Stimulated activated CD8-positive, alpha-beta memory T cell treated with anti-CD3 and anti-CD28 coated beads, Interleukin-12 subunit alpha, Interleukin-12 subunit beta, amount 100 ng/mL, for 4 hours (primary cell): ENCODE results near the gene CD9.
"Not testable (repeated sequence)": the region's sequence is repeated elsewhere in the genome, so short reads cannot be mapped to it uniquely, and the experiment has no call there.

ENCODE experiments used
- DNase-seq: peaks from one replicate; pipeline ENCODE4 v3.0.0-alpha.2; 2020; ENCODE audit warnings: low read depth

The CD9 gene

GRCh38 chr12:6200256-6201212 is at the start of gene CD9:
CD9 (plus strand) TSS chr12:6200400; CDS start chr12:6200500, 100 bp downstream.
- peak; percentile 34 for DNase-seq

- no peak for DNase-seq
These were observed 45.3 kb upstream of the CD9 start for GRCh38 chr12:6154730-6155459.

GRCh38 chr12:6157482-6157881 is 42.7 kb upstream of the CD9 start:
- DNase-seq, result no peak

- DNase-seq, result no peak
These were observed 41.9 kb upstream of the CD9 start for GRCh38 chr12:6158255-6158654.

- DNase-seq, result no peak
These were observed 41.5 kb upstream of the CD9 start for GRCh38 chr12:6158749-6159148.

GRCh38 chr12:6159166-6160011 is 40.8 kb upstream of the CD9 start:
- not testable (repeated sequence) for DNase-seq

GRCh38 chr12:6160049-6160649 is 40.1 kb upstream of the CD9 start:
- not testable (repeated sequence) for DNase-seq

- no peak for DNase-seq
These were observed 38.9 kb upstream of the CD9 start for GRCh38 chr12:6161124-6161882.

- no peak for DNase-seq
These were observed 36.7 kb upstream of the CD9 start for GRCh38 chr12:6163416-6164060.

GRCh38 chr12:6165395-6165794 is 34.8 kb upstream of the CD9 start:
- DNase-seq, result no peak

GRCh38 chr12:6166808-6167207 is 33.4 kb upstream of the CD9 start:
- DNase-seq, result no peak

GRCh38 chr12:6167327-6168280 is 32.6 kb upstream of the CD9 start:
- peak; percentile 48 for DNase-seq

GRCh38 chr12:6171409-6172015 is 28.7 kb upstream of the CD9 start:
- no peak for DNase-seq

- DNase-seq, result no peak
These were observed 28.1 kb upstream of the CD9 start for GRCh38 chr12:6172086-6172485.

- no peak for DNase-seq
These were observed 27.3 kb upstream of the CD9 start for GRCh38 chr12:6172862-6173261.

- DNase-seq, result no peak
These were observed 22.4 kb upstream of the CD9 start for GRCh38 chr12:6177642-6178358.

- no peak for DNase-seq
These were observed 21.0 kb upstream of the CD9 start for GRCh38 chr12:6178981-6179761.
